ENCODE results near the gene ERBB4. TPM values are rescaled to one million over a fixed set of nuclear protein-coding genes. Genes with fewer than 3 reads are reported as not detected.
"Not testable (repeated sequence)": the region's sequence is repeated elsewhere in the genome, so short reads cannot be mapped to it uniquely, and the experiment has no call there.

ERBB4 gene
- total RNA-seq, 1 donor from 2014 or later = 5.5 TPM

DNA sequence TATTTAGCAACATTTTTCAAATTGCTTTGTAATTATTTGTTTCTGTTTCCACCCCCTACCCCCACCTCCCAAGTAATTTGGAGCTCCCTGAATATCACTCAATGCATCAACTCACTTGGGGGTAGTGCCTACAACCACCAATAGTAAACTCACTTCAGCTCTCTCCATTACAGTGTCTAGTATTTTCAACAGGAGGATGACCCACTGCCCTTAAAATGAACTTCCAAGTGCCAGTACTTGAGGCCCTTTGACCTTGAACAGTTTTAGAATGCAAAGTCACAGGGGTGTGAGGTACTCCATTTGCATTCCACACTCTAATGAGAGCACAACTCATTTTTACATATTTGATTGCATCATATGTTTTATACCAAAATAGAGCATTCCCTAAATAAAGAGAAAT is 523.0 kb downstream of the ERBB4 start:
- no peak for DNase-seq (ENCODE audit: low spot score)

DNA sequence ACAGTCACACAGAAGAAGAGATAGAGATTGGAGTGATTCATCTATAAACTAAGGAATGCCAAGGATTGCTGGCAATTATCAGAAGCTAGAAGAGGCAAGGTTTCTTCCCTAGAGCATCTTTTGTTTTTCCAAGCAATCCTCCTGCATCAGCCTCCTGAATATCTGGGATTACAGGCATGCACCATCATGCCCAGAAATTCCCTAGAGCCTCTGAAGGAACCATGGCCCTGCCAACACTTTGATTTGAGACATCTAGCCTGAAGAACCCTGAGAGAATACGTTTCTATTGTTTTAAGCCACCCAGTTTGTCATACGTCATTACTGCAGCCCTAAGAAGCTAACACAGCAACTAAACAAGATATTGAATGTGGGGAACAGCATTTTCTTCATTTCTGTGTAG is 525.0 kb downstream of the ERBB4 start:
- DNase-seq (ENCODE audit: low spot score) = no peak

DNA sequence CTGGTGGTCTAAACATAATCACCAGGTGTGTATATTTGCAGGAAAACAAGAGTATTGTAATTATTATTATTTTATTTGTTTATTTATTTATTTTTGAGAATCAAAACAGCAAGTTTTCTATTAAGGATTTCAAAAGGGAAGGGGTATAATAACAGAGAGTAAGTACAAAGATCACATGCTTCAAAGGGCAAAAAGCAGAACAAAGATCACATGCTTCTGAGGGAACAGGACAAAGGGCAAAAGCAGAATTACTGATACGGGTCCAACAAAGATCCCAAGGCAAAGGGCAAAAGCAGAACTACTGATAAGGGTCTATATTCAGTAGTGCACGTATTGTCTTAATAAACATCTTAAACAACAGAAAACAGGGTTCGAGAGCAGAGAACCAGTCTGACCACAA is 528.3 kb downstream of the ERBB4 start:
- DNase-seq (ENCODE audit: low spot score) = not testable (repeated sequence)

DNA sequence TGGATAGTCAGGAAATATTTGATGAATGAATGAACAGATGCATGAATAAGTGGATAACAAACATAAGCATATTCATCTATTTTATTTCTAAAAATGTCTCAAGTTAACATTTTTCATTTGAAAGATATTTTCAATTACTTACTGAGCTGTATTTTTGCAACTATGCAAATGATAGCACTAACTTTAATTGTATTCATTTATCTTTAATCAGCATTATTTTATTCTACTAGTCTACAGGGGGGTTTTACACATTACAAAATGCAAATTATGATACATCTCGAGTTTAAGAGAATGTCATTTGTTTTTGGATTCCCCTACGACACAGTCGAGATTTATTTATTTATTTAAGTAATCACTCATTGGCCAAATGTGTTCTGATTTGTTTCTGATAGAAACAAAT is 530.6 kb downstream of the ERBB4 start:
- DNase-seq (ENCODE audit: low spot score) = no peak

DNA sequence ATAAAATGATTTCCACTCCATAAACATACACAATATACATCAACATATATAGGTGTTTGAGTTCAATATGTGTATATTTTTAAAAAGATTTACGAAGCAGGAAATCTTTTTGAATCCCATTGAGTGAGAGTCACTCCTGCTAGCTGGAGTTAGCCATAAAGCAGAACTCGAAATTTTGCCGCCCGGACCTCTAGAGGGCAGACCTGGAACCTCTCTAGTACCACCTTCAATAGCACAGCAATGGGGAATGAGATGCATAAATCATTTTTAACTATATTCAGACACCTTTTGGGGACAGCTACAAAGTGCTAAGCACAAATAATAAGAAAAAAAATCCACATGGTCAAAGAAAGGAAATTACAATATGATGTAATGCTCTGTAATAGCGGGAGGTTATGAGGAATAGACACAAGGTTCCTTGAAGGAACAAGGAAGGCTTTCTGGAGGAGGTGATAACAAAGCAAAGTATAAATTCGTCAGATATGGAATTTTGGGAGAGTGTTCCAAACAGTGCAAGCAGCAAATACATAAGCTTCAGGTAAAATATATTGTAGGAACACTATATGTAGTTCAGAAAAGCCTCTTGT is 533.4 kb downstream of the ERBB4 start:
- DNase-seq (ENCODE audit: low spot score) = peak; percentile 9

DNA sequence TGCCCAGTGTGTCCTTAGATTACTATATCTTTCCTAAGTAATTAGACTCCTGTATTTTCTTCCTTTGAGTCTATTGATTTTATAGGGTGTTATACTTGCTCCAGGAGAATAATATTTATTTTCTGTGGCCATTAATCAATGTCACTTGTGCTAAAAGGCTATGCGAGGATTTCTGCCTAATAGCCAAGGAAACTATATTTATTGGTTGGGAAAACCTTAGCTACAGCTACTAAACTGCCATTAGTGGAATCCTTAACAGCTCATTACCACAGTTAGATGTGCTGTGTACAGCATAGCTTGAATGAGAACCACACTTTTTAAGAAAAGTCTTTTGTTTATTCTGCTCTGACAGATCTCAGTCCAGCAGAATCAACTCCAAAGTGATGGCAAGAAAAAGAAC is 537.3 kb downstream of the ERBB4 start:
- DNase-seq (ENCODE audit: low spot score) = no peak

DNA sequence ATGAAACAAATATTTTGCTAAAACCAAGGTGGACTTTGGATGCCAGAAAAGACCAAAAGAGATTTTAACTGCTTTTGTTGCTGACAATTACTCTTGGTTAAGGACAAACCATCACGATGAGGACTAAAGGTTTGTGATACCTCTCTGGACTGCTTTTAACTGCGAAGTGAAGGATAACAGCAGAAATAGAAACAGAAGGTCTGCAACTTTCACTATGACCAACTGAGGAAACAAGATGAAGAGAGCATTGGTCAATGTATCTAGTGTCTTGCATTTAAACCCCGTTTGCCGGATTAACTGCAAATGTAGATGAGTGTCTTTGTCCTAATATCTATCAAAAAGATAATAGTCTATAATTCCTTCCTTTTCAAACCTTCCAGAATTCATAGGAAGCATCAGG is 541.7 kb downstream of the ERBB4 start:
- no peak for DNase-seq (ENCODE audit: low spot score)

DNA sequence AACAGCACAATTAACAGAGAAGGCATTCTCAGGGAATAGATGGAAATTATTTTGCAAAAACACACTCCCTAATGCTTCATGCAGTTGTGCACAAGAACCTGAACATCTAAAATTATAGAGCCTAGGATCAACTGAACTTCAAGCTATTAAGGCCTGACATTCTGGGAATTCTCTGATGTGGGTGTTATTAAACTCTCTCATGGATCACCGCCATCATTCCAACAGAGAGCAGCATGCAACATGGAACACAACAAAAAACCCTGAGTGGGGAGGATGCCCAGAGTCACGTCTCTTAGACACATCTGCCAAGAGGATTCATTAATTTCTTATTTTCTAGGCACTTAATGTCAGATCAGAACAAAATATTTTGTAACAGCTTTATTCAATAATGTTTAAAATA is 543.8 kb downstream of the ERBB4 start:
- peak; percentile 59 for DNase-seq (ENCODE audit: low spot score)

DNA sequence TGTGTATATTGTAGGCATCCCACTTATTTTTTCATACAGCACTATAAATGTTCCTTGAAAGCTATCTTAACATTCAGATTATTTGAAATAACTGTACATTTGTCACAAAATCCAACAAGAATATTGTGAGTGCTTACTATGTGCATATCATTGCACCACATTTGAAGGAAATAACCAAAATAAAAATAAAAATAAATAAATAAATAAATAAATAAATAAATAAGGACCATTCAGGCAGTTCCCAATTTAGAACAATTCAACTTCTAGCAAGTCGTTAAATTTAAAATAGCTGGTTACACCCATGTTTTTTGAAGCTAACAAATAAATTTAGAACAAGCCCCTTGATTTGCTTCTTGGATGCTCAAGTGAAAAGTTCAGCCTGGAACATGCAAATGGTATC is 548.3 kb downstream of the ERBB4 start:
- no peak for DNase-seq (ENCODE audit: low spot score)

DNA sequence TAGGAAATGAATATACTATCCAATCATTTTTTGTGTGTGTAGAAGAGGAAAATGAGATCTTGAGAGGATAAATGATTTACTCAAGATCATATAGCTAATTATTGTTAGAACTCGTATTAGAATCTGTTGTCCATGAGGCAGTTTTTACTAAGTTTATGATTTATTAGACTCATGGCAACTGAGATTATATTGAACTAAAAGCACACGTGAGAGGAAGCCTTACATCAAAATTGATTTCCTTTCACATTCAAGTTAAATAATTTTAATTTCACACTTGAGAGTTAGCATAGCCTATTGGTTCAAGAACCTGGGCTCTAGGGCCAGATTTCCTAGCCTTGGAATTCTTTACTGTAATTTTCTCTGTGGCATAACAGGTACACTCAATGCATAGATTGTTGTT is 552.3 kb downstream of the ERBB4 start:
- no peak for DNase-seq (ENCODE audit: low spot score)

DNA sequence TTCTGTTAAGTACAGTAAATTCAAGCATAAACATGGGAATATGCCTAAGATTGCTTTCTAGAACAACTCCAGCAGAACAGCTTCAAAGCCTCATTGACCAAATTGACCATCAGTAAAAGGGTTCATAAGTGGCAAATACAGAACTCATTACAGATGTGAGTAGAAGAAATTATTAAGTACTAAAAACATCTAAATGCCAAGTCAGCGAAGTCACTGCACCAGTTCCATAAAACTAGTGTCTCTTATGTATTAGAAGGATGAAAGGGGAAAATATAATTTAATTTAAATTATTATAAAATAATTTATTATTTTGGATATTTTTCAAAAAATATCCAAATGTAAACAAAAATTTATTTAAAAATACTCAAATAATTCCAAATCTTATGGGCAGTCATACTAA is 553.2 kb downstream of the ERBB4 start:
- no peak for DNase-seq (ENCODE audit: low spot score)

DNA sequence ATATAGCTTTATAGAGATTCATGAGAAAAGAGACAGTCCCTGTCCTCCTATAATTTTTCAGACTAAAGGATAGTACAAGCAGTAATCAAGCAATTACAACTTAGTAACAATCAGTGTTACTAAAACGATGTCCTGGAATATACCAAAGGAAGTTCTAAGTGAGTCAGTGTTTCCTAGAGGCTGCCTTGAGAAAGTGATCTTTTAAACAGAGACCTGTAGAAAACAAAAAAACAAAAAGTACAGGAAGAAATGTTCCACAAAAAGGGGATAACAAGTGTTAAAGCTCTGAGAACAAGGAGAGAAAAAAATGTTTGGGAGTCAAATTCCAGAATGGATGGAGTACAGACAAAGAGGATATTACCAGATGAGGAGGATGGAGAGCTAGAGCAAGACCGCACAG is 556.4 kb downstream of the ERBB4 start:
- no peak for DNase-seq (ENCODE audit: low spot score)

DNA sequence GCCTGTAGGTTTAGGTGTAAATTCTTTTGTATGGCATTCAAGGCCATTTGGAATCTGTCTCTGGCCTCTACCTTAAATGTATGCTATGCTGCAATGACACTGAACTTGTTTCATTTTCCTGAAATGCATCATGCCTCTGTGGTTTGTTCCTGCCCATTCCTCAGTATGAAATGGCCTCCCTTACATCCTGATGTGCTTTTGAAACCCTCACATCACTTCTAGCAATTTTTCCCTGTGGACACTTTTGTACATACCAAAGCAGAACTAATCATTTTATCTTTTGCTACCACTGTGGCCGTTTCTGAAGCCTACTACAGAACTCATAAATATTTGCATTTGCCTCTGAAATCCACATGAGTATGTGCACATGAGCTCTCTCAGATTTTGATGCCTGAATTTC is 557.2 kb downstream of the ERBB4 start:
- DNase-seq (ENCODE audit: low spot score) = no peak

DNA sequence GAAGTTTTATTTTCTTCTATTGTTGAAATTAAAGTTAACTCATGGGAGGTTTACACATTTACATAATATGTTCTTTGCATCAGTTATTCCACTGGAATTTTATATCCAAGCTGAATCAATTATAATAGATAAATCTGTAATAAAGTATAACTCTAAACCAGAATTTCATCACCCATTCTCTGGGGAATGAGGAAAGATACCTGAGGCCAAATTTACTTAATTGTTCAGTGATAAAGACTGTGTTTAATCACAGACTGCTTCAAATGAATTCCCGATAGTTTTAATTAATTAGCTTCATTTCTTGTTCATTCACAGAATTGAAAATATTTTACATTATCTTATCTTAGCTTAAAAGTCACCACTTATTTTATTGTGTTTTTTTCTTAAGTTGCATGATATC is 562.5 kb downstream of the ERBB4 start:
- no peak for DNase-seq (ENCODE audit: low spot score)

DNA sequence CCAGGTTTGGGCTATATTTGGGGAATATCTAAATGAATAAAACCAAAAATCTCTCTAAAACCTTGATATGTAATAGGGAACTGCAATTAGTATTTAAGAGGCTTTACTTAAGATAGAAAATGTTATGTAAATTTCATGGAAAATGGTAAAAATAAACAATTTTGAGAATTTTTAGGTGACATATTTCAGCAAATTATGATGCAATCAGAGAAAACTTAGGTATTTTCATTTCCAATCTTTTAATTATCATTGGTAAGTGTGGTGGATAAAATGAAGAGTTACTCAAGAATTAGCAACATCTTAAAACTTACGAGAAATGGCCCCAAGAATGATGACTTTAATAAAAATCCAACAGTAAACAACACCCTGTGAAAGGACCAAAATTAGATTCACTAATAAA is 571.4 kb downstream of the ERBB4 start:
- DNase-seq (ENCODE audit: low spot score) = no peak

DNA sequence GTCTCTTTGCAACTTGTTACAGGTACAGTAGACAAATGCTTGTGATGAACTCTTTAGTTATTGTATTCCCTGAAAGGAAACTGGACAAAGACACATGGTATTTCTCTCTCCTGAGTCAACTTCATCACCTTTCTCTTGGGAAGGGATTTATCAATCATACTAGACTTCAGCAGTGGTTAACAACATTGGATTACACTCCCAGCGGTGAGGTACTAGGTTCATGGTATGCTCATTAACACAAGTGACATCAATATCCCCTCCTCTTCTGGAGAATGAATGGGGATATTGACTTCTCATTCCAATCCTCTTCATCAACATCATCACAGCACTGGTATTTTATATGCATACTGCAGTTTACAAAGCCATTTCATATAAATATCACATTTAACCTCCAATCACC is 574.6 kb downstream of the ERBB4 start:
- no peak for DNase-seq (ENCODE audit: low spot score)

DNA sequence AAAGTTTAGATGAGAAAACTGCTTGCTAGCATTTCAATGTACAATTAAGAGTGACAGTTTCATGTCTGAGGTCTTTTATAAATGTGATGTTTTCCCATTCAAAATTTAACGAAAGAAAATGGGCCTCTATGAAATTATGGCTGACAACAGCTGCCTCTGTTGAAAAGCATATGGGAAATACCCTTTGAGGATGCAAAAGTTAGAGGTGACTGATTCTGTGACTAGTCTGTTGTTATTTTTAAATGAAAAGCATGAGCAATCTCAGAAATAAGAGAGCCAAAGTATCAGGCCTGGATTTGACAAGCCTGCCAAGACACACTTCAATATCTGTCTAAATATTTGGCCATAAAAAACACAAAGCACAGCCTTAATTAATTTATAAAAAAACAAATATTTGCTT is 580.8 kb downstream of the ERBB4 start:
- DNase-seq (ENCODE audit: low spot score) = no peak

DNA sequence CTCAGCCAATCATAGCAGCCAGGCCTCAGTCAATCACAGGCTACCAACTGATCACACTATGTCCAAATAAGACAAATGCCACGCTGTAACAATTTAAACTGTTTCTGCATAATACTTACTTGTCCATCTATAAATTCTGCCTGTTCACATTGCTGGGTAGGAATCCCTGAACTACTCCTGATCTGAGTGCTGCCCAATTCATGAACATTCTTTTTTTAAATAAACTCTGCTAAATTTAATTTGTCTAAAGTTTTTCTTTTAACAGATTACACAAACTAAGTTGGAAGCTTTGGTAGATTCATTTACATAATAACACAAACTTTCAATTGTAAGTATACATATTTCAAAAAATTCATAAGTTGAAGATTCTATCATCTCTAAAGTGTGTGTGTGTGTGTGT is 583.0 kb downstream of the ERBB4 start:
- DNase-seq (ENCODE audit: low spot score) = no peak

DNA sequence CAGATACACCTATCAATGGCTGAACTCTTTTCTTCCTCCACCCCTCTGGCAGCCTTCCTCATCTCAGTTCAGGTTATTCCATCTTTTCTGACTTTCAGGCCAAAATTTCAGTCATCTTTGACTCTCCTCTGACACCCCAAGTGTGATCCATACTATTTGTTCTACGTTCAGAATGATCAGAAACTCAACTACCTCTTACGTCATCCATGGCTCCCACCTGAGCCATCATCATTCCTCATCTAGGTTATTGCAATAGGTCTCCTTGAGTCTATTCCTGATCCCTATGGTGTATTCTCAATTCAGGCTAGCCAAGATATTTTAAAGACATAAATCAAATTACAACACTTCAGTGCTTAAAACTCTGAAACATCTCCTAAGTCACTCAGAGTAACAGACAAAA is 589.7 kb downstream of the ERBB4 start:
- no peak for DNase-seq (ENCODE audit: low spot score)

DNA sequence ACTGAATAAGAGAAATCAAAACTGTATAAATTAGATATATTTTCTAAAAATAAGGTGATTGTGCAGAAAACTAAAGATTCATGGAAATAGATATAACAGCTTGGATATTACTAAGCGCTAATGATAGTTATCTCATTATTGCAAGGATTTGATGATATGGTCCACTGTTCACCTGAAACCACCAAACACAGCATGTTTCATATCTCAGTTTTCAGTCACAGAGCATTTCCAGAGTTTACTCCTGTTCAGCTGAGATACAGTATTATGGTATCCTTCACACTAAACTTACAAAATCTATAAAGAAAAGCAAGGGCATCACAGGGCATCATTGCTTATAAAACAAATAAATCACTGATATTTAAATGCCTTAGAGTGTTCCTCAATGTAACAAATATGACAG is 591.6 kb downstream of the ERBB4 start:
- DNase-seq (ENCODE audit: low spot score) = no peak

DNA sequence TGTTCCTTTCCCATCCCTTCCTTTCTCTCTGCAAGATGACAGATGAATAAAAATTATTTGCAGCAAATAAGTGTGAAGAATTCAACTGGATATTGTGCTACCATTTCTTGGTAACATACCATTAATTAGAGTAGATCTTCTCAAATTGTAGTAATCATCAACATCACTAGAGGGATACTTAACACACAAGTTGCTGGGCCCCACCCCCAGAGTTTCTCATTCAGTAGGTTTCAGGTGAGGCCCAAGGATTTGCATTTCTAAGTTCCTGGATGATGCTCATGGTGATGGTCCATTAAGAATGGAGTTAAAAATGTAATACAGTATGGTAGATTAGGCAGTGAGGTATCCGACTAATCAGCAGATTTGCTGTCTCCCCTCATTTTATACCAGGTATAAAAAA is 594.0 kb downstream of the ERBB4 start:
- DNase-seq (ENCODE audit: low spot score) = no peak

DNA sequence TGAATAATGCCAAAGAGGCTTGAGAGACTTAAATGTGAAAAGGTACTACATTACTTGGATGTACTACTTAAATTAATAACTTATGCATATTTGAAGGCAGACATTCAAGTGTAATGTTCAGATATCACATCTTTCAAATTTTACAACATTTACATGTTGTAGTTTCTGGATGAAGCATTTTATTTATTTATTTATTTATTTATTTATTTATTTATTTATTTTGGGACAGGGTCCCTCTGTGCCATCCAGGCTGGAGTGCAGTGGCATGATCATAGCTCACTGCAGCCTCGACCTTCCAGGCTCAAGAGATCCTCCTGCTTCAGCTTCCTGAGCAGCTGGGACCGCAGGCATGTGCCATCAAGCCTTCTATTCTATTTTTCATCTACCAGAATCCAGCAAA is 596.4 kb downstream of the ERBB4 start:
- DNase-seq (ENCODE audit: low spot score) = no peak

DNA sequence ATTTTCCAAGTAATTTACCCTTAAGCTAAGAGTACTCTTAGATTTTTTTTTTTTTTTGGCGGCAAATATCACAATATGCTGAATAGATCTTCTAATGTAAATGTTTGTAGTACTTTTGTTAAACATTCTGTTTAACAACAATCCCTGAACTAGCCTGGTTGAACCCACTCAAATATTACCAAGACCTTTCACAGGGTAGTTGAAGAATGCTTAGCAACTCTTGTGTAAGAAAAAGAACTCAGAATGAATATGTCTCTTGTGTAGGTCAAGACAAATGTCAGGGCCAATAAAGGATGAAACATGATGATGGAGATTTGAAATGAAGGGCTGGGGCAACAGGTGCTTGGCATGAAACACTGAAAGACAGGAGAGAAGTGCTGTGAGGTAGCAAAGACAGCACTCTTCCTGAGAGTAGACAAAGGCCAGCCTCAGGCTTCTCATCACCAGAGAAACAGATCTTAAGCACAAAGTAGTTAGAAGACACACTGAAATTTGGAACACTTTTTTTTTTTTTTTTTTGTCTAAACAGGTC is 597.3 kb downstream of the ERBB4 start:
- no peak for DNase-seq (ENCODE audit: low spot score)

DNA sequence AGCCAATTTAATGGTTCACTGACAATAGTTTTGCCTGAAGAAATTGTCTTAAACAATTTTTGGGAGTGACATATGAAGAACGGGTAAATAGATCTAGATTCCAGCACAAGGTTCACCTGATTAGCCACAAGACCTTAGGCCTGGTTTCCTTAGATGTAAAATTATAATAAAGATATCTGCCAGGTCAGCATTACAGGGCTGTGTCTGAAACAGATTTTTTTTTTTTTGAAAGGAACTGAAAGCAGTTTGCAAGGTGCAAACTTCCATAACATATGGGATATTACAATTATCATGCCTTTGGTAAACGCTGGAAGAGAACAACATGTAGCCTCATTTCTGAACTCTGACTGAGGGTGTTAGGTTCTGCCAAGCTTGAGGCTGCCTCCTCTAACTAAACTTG is 599.4 kb downstream of the ERBB4 start:
- no peak for DNase-seq (ENCODE audit: low spot score)

Measured in umbilical cord (tissue), 2 donors.